GM21786 (cell line): Measurements from ENCODE around the gene TVP23A.

Experiments used
- ATAC-seq: cut with Tn5 transposase; IDR thresholded peaks from one replicate; pipeline ENCODE4 v1.9.1; 2021; ENCODE audit not compliant: unreplicated experiment

Gene TVP23A

DNA sequence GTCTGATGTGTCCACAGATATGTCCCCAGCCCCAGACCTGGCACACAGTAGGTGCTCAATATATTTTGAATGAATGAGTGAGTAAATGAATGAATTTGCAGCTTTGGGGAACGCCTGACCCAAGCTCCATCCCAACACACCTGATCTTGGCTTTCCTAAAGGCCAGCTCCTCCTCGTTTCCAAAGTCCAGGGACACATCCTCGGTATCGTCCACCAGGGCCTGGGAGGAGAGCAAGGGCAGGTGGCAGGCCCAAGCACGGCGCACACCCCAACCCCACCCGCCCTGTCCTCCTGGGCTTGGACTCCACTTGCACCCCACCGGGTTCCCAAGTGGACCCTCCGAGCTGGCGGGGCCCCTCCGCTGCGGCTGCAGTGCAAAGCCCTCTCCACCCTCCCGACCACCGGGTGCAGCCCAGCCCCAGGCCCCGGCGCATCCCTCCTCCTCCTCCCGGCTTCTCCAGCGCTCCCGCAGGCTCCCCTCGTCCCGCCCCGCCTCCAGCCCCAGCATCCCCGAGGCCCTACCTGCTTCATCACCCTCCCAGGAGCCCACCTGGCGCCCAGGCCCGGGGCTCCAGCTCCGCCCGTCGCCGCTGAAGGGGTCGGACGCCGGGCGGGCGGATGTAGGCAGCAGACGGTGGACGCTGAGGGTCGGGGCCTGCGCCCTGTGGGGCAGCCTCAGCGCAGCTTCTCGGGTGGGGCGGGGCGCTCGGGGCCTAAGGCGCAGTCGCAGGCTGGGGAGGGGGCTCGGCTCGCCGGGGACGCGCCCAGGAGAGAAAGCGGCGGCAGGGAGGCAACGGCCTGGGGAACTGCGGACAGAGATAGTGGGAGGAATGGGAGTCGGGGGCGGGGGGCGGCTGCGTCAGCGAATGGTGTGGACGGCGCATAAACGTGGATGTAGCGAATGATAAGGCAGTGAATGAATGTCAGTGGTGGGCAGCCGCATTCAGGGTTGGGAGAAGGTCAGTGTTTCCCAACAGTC, at the start of gene TVP23A:
Gene TVP23A (minus strand): TSS at position 832 of the 979 bp plus-strand sequence. CDS start 301 bp downstream, at position 531.
- ATAC-seq, result no peak

DNA sequence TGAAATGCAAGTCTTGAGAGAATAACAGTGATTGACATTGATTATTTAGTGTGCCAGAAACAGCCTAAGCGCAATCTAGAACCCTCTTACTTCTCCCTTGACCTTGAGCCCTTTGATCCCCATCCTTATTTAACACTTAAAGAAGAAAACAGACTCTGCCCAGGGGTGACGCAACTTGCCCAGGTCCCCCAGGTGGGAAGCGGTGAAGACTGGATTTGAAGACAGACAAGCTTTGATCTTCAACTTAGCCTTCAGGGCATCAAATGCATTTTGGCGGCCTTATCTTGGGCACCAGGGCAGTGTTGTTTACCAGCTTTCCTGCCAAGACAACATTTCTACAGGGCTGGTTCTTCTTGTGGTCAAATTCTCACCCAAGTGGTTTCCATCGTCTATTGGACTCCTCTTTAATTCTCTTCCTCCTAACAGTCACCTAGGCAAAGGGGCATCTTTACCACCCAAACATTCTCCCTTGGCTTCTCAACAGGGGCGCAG, 49.6 kb upstream of the TVP23A start:
- peak; percentile 2 for ATAC-seq

DNA sequence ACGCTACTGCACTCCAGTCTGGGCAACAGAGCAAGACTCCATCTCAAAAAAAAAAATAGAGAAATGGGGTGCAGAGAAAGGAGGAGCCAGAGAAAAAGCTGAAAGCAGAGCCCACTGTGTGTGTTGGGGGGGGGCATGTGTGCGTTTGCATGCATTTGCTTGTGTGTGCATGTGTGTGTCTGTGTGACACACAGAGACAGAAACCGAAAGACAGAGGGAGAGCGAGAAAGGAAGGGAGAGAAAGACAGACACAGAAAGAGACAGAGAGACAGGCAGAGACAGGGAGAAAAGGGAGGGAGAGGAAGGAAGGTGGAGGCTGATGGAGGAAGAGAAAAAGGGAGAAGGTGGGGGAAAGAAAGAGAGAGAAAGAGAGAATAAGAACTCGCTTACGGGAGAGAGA, 48.6 kb upstream of the TVP23A start:
- ATAC-seq, result no peak

DNA sequence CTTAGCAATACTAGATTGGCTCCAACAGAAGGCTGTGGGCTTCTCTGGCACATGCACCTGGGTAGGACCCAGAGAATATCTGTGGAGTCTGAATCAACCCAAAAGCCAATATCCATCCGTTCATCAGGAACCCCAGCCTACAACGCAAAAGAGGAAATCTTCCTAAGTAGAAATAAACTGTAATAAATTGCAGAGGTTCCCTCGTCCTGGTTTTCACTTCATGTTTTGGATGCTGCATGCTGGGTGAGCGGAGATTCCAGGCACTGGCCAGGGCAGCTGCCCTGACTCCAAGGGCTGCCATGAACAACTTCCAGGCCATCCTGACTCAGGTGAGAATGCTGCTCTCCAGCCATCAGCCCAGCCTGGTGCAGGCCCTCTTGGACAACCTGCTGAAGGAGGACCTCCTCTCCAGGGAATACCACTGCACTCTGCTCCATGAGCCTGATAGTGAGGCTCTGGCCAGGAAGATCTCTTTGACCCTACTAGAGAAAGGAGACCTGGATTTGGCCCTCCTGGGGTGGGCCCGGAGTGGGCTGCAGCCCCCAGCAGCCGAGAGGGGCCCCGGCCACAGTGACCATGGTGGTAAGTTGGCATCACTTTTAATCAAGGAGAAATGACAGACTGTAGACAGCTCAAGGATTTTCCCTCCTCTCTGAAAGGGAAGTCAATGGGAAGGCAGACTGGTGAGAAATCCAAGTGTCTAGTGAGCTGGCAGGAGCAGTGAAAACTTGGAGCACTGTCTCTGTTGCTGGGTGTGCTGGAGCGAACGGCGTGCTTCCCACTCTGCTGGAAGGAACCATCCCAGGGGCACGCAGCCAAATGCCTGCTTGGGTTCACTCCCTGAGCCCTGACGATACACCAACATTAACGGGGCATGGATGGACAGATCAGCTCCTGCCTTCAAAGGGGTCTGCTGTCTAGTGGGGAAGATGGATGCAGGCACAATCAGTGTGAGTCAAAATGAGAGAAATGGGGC, 47.7 kb upstream of the TVP23A start:
- no peak for ATAC-seq

DNA sequence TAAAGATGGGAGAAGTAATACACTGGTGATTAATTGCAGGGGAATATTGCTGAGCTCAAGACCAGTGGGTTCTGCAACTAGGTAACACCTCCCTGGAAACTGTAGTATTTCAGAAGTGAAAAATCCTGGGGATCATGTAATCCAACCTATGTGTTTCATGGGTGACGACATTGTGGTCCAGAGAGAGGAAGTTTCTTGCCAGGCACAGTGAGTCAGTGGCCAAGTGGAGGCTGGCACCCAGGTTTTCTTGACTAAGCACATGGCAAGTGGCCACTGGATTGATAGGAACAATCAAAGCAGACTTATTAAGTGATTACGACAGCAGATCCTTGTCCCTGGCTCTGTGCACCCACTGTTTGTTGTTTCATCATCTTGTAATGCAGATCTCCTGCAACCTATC, 43.8 kb upstream of the TVP23A start:
- no peak for ATAC-seq

DNA sequence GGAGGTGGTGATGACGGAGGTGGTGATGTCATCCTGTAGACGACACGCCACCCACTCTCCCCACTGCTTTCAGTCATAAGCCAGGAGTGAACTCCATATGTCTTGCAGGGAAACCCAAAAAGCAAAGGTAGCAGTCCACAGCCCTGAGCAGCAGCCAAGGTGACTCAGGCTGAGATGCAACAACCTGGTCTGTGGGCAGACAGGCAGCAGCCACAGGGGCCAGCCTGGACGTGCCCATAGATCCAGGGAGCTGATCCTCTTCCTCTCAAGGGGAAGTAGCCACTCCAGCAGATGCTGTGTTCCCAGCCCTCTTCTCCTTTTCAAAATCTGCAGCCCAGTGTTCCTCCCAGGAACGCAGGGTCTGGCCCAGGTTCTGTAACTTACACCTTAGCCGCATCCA, 41.1 kb upstream of the TVP23A start:
- ATAC-seq, result no peak

DNA sequence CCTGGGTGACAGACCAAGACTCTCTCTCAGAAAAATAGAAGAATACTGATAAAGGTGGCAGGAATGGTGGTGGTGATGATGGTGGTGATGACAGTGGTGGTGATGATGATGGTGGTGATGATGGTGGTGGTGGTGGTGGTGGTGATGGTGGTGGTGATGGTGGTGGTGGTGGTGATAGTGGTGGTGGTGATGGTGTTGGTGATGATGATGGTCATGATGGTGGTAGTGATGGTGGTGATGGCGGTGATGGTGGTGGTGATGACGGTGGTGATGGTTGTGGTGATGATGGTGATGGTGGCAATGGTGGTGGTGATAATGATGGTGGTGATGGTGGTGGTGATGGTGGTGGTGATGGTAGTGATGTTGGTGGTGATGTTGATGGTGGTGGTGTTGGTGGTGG, 40.4 kb upstream of the TVP23A start:
- no peak for ATAC-seq

DNA sequence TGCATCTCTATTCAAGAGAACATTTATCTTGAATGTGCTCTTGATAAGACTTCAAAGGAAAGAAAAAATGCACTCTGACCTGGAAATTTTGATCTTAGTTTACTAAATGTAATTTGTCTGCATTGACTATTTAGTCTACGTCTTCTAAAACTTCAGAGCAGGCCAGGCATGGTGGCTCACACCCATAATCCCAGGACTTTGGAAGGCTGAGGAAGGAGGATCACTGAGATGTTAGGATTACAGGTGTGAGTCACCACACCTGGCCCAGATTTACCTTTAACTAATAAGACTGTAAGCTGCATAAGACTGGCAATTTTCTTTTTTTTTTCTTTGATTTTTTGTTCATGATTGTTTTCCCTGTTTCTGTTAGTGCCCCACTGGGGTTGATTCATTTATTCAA, 39.6 kb upstream of the TVP23A start:
- no peak for ATAC-seq

DNA sequence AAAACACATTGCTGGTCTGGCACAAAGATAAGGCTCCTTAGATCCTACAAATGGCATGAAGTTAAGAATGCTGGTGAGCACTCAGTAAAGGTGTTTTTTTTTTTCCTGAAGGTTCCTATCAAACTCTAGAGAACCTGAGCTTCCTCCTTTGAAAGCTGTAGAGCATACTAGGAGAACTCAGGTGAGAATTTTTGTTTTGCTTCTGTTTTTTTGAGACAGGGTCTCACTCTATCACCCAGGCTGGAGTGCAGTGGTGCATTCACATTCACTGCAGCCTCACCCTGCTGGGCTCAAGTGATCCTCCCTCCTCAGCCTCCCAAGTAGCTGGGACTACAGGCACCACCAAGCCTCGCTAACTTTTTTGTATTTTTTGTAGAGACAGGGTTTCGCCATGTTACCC, 37.4 kb upstream of the TVP23A start:
- no peak for ATAC-seq

DNA sequence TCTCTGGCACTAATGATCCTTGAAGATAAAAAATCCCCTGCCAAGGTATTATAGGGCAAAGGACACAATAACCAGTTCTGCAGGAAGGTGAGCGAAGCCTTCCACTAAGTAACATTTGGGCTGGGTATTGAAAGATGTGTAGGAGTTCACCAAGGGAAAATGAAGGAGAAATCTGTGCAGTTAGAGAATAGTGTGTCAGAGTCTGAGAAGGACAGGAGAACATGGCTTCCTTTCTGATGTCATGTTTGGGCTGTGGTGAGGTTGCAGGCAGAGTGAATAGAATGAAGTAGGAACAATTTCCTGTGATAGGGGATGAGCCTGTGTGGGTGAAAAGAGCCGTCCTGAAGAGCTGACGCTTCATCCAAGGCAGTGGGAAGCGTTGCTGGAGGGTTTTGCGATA, 34.4 kb upstream of the TVP23A start:
- no peak for ATAC-seq

DNA sequence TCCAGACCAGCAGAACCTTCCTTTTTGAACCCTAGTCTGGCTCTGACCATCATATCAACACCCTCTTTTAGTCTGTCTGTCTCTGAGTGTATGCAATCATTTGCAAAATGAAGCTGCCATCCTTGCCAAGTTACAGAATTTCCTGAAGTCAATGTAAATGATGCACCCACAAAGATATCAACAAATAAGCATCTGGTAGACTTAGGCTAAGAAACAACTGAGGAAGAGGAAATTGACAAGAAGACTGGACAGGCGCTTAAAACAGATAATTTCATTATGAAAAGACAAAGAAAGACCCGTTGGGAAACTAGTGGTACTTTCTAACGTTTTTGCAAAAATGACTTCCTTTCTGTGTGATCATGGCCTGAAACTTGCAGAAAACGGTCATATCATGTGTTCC, 33.7 kb upstream of the TVP23A start:
- no peak for ATAC-seq

DNA sequence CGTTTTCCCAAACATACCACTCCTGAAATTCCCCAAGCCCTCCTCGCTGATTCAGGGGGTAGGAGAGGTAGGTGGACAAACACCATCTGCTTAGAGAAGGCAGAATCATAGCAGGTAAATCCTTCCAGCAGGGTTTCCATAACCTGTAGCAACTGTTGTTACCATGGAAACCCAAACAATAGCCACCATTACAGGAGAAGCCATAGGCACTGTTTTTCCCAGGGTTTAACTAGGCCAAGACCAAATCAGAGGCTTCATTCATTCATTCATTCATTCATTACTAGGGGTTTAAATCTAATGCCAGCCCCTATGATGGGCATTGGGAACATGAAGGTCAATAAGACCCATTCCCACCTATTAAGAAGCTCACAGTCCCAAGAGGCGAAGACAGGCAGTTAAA, 32.9 kb upstream of the TVP23A start:
- no peak for ATAC-seq

DNA sequence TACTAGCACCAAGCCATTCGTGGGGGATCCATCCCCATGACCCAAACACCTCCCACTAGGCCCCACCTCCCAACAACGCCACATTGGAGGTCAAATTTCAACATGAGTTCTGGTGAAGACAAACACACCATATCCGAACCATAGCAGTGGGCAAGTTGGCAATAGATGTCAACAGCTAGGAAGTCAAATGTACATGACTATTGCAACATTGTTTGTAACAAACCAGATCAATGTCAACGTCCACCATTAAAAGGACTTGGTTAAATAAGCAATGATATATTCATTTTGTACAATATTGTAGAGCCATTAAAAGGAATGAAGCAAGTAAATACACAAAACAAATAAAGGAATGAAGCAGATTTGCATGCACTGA, 31.9 kb upstream of the TVP23A start:
- no peak for ATAC-seq

DNA sequence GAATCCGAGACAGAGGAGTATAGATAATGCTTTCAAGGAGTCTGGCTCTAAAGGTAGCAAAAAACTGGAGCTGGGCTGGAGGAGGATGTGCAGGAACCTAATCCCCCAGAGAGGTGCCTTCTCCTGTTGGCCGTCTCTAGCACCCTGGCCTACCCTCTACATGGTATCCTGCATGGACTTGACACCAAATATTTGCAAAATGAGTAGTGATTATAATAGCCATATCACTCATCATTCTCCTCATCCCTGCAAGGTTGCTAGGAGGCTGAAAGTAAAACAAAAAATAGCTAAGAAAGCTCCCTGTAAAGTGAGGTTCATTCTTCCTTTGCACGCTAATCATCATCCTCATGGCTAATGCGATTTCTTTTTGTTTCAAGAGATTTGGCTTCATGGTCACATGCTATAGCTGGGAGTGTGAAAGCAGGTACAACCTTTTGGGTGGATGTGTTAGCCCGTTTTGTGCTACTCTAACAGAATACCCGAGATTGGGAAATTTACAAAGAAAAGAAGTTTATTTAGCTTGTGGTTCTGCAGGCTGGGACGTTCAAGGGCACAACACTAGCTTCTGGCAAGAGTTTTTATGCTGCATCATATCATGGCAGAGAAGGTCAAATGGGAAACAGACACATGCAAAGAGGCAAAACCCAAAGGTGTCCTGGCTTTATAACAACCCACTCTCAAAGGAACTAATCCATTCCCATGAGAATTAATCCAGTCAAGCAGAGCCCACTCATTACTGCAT, 31.3 kb upstream of the TVP23A start:
- no peak for ATAC-seq

DNA sequence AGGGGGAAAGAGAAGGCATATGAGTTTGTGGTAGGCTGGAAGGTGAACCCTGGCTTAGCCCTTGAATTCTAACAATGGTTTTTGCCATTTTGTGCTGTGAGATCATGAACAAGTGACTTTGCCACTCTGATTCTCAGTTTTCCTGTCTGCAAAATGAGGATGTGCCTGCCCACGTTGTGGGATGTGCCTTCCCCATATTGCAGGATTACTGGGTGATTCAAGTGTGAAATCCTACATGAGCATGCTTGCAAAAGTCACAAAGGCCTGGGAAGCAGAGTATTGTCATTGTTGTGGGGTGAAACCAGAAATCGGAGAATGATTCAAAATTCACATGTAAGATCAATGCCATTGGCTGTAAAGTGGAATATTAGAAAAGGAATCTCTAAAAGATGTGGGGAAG, 28.6 kb upstream of the TVP23A start:
- ATAC-seq, result no peak

DNA sequence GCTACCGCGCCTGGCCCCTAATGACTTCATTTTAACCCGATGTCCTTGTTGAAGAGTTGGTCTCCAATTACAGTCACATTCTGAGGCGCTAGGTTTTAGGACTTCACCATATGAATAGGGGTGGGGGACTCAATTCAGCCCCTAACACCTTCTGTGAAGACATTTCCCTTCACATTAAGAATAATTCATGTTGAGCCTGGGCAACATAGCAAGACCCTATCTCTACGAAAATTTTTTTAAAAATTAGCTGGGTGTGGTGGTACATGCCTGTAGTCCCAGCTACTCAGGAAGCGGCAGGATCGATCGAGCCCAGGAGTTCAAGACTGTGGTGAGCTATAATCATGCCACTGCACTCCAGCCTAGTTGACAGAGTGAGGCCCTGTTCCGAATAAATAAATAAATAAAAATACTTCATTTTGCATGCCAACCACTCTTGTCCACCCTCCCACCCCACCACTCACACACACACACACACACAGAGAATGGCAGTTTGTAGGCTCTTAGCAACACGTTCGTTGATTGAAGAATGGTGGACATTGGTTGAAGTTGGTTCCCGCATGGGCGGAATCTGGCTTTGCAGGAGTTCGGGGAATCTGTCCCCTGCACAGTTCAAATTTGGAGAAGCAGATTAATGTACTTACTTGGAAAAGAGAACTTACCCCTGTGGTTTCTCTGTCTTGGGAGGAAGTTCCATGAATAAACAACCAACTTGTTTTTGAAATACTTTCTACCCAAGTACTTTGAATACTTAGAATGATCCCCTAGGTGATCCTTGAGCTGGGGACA, 27.8 kb upstream of the TVP23A start:
- no peak for ATAC-seq

DNA sequence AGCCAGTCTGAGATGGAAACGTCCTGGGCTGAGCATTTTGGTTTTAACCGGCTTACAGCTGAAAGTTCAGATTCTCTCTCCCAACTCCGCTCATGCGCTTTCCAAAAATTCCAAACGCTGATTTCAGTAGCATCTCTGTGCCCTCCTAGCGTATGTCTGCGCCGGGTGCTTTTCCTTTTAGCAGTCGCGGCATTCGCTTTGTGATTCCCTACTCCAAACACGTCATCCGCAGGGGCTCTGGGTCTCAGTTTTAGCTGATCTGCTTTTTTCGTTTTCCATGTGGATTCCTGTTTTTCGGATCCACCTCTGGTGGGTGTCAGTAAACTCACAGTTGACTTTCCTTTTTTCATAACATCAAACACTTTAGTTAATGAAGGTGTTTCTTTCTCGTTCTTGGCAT, 22.1 kb upstream of the TVP23A start:
- no peak for ATAC-seq

DNA sequence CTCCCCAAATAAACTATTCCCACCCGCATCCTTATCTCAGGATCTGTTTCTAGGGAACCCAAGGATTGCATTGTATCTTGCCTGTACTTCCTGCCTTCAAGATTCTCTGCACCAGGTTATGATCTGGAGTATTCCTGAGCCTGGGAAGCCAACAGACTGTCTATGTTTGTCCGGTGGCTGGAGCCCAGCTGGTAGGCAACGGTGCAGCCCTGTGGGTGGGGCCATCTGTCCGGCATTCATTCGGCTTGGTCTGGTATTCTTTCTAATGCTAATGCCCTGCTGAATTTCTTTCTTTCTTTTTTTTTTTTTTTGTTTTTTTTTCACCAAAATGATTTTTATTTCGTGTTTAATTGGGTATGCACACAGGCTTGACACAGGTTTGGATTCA, 20.7 kb upstream of the TVP23A start:
- no peak for ATAC-seq

DNA sequence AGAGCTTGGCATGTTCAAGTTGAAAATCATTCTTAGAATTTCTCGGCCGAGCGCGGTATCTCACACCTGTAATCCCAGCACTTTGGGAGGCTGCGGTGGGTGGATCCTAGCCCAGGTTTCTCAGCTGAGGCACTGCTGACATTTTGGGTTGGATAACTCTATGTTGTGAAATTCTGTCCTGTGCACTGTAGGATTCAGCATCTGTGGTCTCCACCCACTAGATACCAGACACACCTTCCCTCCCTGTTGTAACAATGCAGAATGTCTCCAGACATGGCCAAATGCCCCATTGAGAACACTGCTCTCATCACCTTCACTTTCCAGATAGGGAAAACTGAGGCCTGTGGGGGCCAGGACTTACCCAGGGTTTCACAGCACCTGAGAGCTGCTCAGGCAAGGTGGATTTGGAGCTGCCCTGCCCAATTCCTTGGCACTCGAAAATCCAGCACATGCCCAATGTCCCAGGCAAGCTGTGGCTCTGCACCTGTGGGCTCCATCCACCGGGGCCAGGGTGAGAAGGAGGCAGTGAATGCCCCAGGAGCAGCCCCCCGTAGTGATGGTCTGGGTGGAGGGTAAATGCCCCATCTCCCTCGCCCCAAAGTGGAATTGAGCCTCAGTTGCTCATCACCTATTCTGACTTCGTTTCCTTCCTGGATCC, 20.2 kb upstream of the TVP23A start:
- no peak for ATAC-seq
